Right cardiac atrium (tissue), 5 donors: ENCODE measurements around the gene CENPS. TPM values are rescaled to one million over a fixed set of nuclear protein-coding genes. Genes with fewer than 3 reads are reported as not detected.

ENCODE experiments used
- ATAC-seq, 2 donors: fragments of 200-7000 bp; cut with Tn5 transposase; one replicate each; pipeline versions ENCODE4 v1.8.0 to v1.9.1; 2020; ENCODE audit warnings: moderate library complexity in 2 of 2, mild to moderate bottlenecking in 1 of 2
- DNase-seq, 3 donors: peaks; one replicate each; pipeline ENCODE4 v3.0.0-alpha.2; 2020
- H3K27ac ChIP-seq: one replicate; pipeline ENCODE4 v1.5.1; 2013; ENCODE audit warnings: mild to moderate bottlenecking, low read length, control low read depth, moderate library complexity
- H3K27me3 ChIP-seq: one replicate; pipeline ENCODE4 v1.6.1; 2013; ENCODE audit not compliant: control insufficient read depth, insufficient read depth
- H3K4me1 ChIP-seq: one replicate; pipeline ENCODE4 v1.6.1; 2013; ENCODE audit warnings: low read length; ENCODE audit not compliant: control insufficient read depth, insufficient read depth
- H3K4me3 ChIP-seq: one replicate; pipeline ENCODE4 v1.5.1; 2013; ENCODE audit warnings: low read length, control low read depth
- H3K9me3 ChIP-seq: one replicate; pipeline ENCODE4 v1.6.1; 2013; ENCODE audit warnings: low read length; ENCODE audit not compliant: control insufficient read depth
- WGBS: extraction: QIAGEN DNeasy Blood & Tissue Kit; methylation state at CpG from one replicate; pipeline ENCODE4 v1.1.7; 2013; 5-methylcytosine and 5-hydroxymethylcytosine counted together
- intact Hi-C, 4 donors: fragments of 100-400 bp; cut with DNase I; formaldehyde crosslinking; loops; one replicate each; pipeline versions ENCODE4 v1.11.0 to v1.14.0; 2022 to 2023
- long read RNA-seq, 4 donors: library from polyadenylated mRNA; unstranded; transcript quantifications; one replicate each; pipeline ENCODE4 v2.0.0, GENCODE V29; 2020 to 2021
- polyA plus RNA-seq: library from polyadenylated mRNA; stranded (reverse); fragments of 200-250 nt; gene quantifications from one replicate; pipeline ENCODE4 v1.2.3, GENCODE V29; 2013
- total RNA-seq, 4 donors: library from RNA; stranded (reverse); fragmentation: NEBNext Ultra II Directional; extraction: Animal tissue kit (Norgen Biotek cat#: 25700); gene quantifications; one replicate each; pipeline ENCODE4 v1.2.1, GENCODE V29; 2021
- donor health status: healthy with polysubstance abuse.
- donor health status: DM: no; HTN: yes; CAD: no.
- donor health status: DM: no; HTN: no; CAD: no.
- donor health status: DM: no; HTN: yes; CAD: no; lungs with severe emphysema.
- donor health status: DM: yes; HTN: yes; CAD: no.

CENPS gene
- total RNA-seq (1 to 10 TPM; 5.2 to 9.7 (median 7.7) TPM), polyA plus RNA-seq (9.2 TPM)
- long read RNA-seq, donor 1, transcript CENPS-204 (5 exons, 914 nt), result major isoform, 10 of 10 reads
- long read RNA-seq, donor 1, partial matches to known transcripts, result 0 of 10 reads
- long read RNA-seq, donor 1, other reads (novel, unspliced or antisense), result 0 of 10 reads
- long read RNA-seq, donor 2, partial matches to known transcripts, result 0 of 3 reads
- long read RNA-seq, donor 2, other reads (novel, unspliced or antisense), result 0 of 3 reads
- long read RNA-seq, donor 3, transcript CENPS-204 (5 exons, 914 nt), result major isoform, 14 of 16 reads
- long read RNA-seq, donor 3, partial matches to known transcripts, result 0 of 16 reads
- long read RNA-seq, donor 3, other reads (novel, unspliced or antisense), result 0 of 16 reads
- long read RNA-seq, donor 4, transcript CENPS-204 (5 exons, 914 nt), result major isoform, 6 of 6 reads
- long read RNA-seq, donor 4, partial matches to known transcripts, result 0 of 6 reads
- long read RNA-seq, donor 4, other reads (novel, unspliced or antisense), result 0 of 6 reads

- intact Hi-C loops, result loop anchor here in 2 of 4 donors (2.0 to 10.0 kb wide), 2 partner anchors 64 kb away; no protein-coding TSS in a partner anchor
- ATAC-seq, result peak; percentile 97 to 98
- Histone ChIP-seq H3K4me3 (peak within 1 kb of the TSS; percentile 85), H3K9me3 (no peaks in the 10 kb centered on the region), H3K27ac (peak within 1 kb of the TSS; percentile 31), H3K4me1 (peaks cover 5% of the 10 kb centered on the region), H3K27me3 (no peaks in the 10 kb centered on the region)
- peak; percentile 96 to 98 (median 97) for DNase-seq
- under 1% methylated on average over 95 of the region's 95 CpGs for WGBS
These were observed at the start of gene CENPS for GRCh38 chr1:10430216-10431069. TSS of gene CENPS (plus strand) at chr1:10430433. CDS start at chr1:10430518, 85 bp downstream.

DNA sequence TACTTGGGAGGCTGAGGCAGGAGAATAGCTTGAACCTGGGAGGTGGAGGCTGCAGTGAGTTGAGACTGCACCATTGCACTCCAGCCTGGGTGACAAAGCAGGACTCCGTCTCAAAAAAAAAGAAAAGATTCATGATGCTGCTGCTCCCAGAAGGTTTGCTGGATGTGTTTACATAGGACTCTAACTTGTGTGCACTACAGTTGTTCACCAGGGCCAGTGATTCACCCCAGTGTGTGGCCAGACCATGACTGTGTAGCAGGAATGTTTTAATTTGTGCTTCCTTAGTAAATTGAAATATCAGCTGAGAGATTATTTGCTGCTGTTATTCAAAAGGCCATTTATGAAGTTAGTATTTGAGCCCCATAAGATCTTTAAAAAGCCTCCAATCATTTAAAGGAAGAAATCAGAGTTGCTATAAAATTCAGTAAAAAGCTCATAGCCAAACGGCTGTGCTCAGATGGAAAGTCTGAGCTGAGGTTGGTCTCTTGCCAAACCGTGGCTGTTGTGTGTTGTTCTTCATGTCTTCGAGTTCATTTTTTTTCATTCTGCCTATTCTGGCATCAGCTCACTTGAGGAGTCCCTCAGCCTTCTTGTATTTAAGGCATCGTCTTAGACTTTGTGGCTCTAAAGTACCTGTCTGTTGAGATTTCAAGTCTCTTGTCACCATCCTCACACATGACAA, 49.5 kb upstream of the CENPS start:
- Histone ChIP-seq H3K9me3 (no peaks in the 10 kb centered on the region), H3K4me1 (peaks cover 4% of the 10 kb centered on the region), H3K27ac (no peak overlapping the region), H3K27me3 (no peaks in the 10 kb centered on the region), H3K4me3 (no peak overlapping the region)
- ATAC-seq, result peak in 1 of 2 donors; percentile 42
- 44% methylated on average over 5 of the region's 5 CpGs for whole genome bisulfite sequencing
- intact Hi-C loops, result no loop called here
- DNase-seq, result peak in 2 of 3 donors; percentile 41 to 74

DNA sequence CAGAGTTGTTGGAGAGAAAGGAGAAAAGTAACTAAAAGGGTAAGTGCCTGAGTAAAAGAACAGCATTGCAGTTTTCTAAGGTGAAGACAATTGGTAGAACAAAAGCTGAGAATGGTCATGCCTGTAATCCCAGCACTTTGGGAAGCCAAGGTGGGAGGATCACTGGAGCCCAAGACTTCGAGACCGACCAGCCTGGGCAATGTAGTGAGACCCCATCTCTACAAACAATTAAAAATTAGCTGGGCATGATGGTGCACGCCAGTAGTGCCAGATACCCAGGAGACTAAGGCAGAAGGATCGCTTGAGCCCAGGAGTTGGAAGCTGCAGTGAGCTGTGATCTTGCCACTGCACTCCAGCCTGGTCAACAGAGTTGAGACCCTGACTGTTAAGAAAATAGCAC, 46.6 kb upstream of the CENPS start:
- Histone ChIP-seq H3K9me3 (no peaks in the 10 kb centered on the region), H3K4me1 (peaks cover 3% of the 10 kb centered on the region), H3K27me3 (no peaks in the 10 kb centered on the region), H3K4me3 (no peak overlapping the region), H3K27ac (no peak overlapping the region)
- intact Hi-C loops, result no loop called here
- DNase-seq (no peak), ATAC-seq (no peak)
- 85% methylated on average over 4 of the region's 4 CpGs for WGBS

- H3K27me3 ChIP-seq, result no peaks in the 10 kb centered on the region
- H3K9me3 ChIP-seq, result no peaks in the 10 kb centered on the region
- intact Hi-C loops, result no loop called here
- no peak overlapping the region for H3K4me3 ChIP-seq
- DNase-seq (no peak), ATAC-seq (no peak)
- WGBS, result 94% methylated on average over 8 of the region's 8 CpGs
- no peak overlapping the region for H3K27ac ChIP-seq
- peaks cover 3% of the 10 kb centered on the region for H3K4me1 ChIP-seq
These were observed 46.0 kb upstream of the CENPS start for GRCh38 chr1:10384219-10384618.

DNA sequence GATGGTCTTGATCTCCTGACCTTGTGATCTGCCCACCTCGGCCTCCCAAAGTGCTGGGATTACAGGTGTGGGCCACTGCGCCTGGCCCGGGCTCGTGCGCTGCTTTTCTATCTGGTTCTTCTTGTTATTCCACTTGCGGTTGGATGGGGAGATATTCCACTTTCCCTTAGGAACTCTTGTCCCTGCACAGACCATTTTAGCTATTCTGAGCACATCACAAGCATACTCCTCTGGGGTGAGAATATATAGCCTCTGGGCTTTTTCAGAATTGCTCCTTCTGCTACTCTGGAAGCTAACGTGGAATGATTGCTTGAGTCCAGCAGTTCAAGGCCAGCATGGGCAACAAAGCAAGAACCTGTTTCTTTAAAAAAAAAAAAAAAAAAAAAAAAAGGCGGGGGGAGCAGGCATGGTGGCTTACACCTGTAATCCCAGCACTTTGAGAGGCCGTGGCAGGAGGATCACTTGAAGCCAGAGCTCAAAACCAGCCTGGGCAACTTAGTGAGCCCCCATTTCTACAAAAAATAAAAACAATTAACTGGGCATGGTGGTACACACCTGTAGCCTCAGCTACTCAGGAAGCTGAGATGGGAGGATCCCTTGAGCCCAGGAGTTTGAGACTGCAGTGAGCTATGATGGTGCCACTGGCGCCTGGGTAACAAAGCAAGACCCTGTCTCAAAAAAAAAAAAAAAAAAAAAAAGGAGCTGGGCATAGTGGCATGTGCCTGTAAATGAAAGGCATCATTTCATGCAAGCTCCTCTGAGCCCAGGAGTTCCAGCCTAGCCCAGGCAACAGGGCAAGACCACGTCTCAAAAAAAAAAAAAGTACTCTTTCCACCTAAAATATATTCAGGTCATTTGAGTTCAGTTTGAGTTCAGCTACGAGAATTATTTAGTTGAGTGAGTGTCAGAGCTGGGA, 43.2 kb upstream of the CENPS start:
- DNase-seq, result no peak
- Histone ChIP-seq H3K4me3 (no peak overlapping the region), H3K4me1 (peaks cover 3% of the 10 kb centered on the region), H3K27me3 (no peaks in the 10 kb centered on the region), H3K9me3 (no peaks in the 10 kb centered on the region), H3K27ac (peak overlapping the region; percentile 61)
- no peak for ATAC-seq
- 81% methylated on average over 12 of the region's 12 CpGs for WGBS
- intact Hi-C loops, result no loop called here

DNA sequence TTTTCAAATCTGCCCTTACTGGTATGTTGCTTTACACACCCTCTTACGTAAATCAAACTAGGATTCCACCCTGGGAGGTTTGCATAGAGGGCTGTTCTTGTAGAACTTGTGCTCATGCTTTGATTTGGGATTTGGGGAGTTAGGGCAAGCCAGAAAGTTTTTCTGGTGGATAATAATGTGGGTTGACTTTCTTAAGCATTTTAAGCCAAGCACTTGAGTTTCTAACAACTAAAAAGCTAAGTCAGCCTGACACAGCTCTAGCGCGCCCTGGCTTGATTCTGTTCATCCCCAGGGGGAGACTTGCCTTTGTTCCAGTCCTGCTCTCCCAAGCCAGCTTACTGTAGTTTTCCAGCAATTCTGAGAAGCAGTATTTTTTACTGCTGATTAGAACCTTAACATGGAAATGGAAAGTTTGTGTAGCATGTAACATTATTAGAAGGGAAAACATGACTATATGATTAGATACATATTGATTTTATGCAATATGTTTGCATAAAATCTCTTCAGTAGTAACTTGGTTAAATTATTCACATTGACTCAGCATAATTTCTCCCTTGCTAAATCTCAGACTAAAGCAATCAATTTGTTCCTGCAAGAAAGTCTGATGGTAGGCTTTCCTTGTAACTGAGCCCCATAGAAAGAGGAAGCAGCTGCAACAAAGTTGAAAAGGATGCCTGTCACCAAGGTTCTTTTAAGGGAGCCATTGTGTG, 42.4 kb upstream of the CENPS start:
- intact Hi-C loops, result no loop called here
- H3K4me3 ChIP-seq, result no peak overlapping the region
- peaks cover 3% of the 10 kb centered on the region for H3K4me1 ChIP-seq
- DNase-seq (peak; percentile 64 to 83 (median 68)), ATAC-seq (peak; percentile 80 to 93)
- H3K9me3 ChIP-seq, result no peaks in the 10 kb centered on the region
- no peaks in the 10 kb centered on the region for H3K27me3 ChIP-seq
- peak overlapping the region; percentile 61 for H3K27ac ChIP-seq
- WGBS, result 23% methylated on average over 3 of the region's 3 CpGs

DNA sequence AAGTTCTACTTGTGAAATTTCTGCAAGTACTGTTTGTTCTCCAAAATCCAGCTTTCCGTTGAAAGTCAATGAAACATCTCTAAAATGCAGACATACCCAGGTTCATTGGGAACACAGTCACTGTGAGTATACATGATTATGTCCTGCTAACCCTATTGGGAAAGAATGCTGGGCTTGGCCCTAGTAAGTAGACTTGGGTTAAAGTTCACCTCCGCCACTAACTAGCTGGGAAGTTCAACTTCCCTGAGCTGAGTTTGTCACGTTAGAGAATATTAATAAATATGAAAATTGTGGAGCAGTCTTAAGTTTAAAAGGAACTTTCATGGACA, 41.9 kb upstream of the CENPS start:
- no peaks in the 10 kb centered on the region for H3K27me3 ChIP-seq
- no peak overlapping the region for H3K27ac ChIP-seq
- WGBS, result 57% methylated on average over 3 of the region's 3 CpGs
- DNase-seq (no peak), ATAC-seq (peak in 1 of 2 donors; percentile 13)
- intact Hi-C loops, result no loop called here
- no peaks in the 10 kb centered on the region for H3K9me3 ChIP-seq
- no peak overlapping the region for H3K4me3 ChIP-seq
- H3K4me1 ChIP-seq, result peaks cover 3% of the 10 kb centered on the region

DNA sequence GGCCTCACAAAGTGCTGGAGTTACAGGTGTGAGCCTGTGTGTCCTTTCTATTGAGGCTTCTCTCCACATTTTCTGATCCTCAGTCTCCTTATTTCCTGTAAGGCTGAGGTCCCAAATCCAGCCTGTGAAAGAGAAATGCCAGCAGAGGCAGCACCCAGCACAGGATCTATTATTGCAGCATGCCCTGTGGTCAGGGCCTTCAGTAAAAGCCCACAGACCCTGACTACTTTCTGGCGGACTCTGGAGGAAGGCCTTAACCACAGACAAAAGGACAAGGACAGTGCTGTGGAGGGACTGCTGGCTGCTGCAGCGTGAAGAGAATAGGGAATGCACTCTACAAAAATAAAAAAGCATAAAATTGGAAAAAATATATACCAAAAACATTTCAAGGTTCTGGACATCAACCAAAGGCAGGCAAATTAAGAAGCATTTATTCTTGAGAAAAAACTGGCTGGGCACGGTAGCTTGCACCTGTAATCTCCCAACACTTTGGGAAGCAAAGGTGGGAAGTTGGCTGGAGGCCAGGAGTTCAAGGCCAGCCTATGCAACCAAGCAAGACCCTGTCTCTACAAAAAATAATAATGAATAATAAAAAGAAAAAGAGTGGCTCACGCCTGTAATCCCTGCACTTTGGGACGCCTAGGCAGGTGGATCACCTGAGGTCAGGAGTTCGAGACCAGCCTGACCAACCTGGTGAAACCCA, 40.8 kb upstream of the CENPS start:
- intact Hi-C loops, result no loop called here
- H3K9me3 ChIP-seq, result no peaks in the 10 kb centered on the region
- no peaks in the 10 kb centered on the region for H3K27me3 ChIP-seq
- H3K27ac ChIP-seq, result no peak overlapping the region
- ATAC-seq (no peak), DNase-seq (no peak)
- H3K4me1 ChIP-seq, result peaks cover 3% of the 10 kb centered on the region
- no peak overlapping the region for H3K4me3 ChIP-seq
- WGBS, result 94% methylated on average over 6 of the region's 6 CpGs

DNA sequence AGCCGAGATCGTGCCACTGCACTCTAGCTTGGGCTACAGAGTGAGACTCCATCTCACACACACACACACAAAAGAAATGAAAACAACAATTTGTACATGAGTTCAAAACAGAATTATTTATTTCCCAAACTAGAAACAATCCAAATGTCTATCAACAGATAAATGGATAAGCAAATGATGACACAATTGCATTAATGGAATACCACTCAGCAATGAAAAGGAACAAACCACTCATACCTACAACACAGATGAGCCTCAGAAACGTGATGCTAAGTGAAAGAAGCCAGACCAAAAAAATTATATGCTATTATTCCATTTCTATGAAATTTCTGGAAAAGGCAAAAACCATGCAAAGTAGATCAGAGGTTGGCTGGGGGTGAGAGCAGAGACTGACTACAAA, 33.4 kb upstream of the CENPS start:
- intact Hi-C loops, result no loop called here
- WGBS, result 94% methylated on average over 3 of the region's 3 CpGs
- no peaks in the 10 kb centered on the region for H3K27me3 ChIP-seq
- DNase-seq (no peak), ATAC-seq (no peak)
- H3K4me3 ChIP-seq, result no peak overlapping the region
- H3K9me3 ChIP-seq, result no peaks in the 10 kb centered on the region
- no peak overlapping the region for H3K27ac ChIP-seq
- H3K4me1 ChIP-seq, result no peaks in the 10 kb centered on the region
